H4 (cell line): Measurements from ENCODE around the gene FOXS1. TPM values are rescaled to one million over a fixed set of nuclear protein-coding genes. Genes with fewer than 3 reads are reported as not detected.

Source experiments
- DNase-seq: peaks from one replicate; pipeline ENCODE4 v3.0.0-alpha.2; 2015; ENCODE audit warnings: low spot score
- total RNA-seq: library from RNA; depleted of rRNA; stranded (reverse); fragments of >200 nt; shearing (Covaris generic); gene quantifications from 2 replicates; pipeline ENCODE4 v1.2.3, GENCODE V29; 2014; rRNA removed

Gene FOXS1
- 0.08 TPM in 1 of 2 replicates, not detected in the other for total RNA-seq

DNA sequence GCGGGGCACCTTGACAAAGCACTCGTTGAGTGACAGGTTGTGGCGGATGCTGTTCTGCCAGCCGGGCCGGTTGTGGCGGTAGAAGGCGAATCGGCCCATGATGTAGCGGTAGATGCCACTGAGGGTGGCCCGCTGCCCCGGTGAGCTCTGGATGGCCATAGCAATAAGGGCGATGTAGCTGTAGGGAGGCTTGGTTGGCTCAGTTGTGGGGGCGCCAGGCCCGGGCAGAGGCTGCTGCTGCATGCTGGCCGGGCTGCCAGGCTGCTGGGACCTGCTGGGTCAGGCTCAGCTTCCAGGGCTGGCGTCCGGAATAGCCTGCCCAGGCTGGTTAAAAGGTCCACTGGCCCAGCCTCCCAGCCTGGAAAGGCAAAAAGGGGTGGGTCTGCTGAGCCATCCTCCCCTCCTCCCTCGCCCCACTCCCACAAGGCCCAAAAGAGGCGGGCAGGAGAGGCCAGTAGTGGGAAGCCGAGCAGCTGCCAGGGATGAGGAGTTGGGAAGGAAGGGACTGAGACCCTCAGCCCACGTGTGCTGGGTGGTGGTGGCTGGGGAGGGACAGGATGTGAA, at the start of gene FOXS1:
Gene FOXS1, minus strand, starts transcription at position 305 of the 564 bp plus-strand sequence. Its CDS starts 62 bp downstream, at position 243.
- DNase-seq = no peak

DNA sequence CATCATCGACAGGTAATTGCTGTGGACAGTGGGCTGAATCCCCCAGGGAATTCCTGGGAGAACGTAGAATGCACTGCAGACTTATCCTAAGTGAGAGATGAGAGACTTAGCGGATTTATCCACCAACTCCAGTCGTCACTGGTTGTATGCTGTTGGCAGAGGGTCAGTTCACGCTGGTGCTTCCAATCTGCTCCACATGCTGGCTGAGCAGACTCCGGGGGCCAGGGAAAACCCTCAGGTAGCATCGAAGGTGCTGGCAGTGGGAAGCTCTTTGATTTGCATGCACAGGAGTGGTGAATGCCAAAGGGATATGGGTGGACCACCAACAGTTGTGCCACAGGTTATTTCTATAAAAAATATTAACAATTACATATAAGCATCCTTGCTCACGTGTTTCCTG, 45.2 kb upstream of the FOXS1 start:
- DNase-seq = no peak

DNA sequence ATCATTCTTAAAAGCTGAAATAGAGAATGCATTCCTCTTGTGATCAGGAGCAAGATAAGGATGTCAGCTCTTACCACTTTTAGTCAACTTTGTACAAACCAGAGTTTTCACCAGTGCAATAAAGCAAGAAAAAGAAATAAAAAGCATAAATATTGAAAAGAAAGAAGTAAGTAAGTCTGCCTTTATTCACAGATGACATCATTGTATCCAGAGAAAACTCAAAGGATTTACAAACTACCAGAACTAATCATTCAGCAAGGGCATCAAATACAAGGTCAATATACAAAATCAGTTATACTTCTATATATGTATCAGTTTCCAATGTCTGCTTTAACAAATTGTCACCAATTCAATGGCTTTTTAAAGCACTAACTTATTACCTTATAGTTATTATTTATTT, 38.4 kb upstream of the FOXS1 start:
- no peak for DNase-seq

DNA sequence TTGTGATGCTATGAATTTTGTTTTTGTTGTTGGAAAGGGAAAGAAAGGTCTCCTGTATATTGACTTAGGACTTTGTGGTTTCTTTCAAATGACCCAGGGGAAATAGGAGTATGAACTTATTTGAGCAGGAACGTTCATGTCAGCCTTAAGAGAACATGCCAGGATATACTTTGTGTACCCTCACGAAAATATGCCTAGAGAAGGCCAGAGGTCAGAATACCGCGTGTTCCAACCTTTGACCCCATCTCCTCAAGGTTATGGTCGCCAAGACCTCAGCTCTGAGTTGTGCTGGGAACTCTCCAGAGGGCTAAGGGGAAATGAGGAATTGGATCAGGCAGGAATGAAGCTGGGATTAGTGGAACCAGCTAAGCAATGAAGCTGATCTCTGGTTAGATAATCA, 36.5 kb upstream of the FOXS1 start:
- no peak for DNase-seq

DNA sequence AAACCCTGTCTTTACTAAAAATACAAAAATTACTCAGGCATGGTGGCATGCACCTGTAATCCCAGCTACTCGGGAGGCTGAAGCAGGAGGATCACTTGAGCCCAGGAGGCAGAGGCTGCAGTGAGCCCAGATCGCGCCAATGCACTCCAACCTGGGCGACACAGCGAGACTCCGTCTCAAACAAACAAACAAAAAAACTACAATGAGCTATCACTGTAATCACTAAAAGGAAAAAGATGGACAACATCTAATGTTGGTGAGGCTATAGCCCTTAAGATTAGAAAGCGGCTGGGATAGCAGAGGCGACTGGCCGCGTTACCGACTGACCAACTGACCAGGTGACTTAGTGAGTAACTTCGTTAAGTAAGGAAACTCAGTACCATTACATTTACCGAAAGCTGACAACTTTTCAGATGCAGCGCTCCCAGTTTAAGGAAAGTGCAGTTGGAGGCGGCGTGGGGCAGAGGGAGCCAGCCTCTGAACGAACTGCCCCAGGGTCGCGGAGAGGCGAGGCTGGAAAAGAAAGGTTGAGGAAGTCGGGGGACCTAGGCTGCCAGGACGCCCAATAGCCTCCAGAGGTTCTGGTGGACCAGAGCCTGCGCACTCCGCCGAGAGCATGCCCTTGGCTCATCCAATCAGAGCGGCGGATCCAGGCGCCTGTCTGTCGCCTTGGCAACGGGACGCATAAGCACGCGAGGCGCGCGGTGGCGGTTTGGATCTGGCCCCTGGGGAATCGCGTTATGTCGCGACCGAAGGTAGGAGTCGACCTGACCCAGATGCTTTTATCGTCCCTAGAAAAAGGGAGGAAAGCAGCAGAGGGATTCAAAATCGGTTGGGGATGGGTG, 34.0 kb upstream of the FOXS1 start:
- DNase-seq = peak; percentile 94

DNA sequence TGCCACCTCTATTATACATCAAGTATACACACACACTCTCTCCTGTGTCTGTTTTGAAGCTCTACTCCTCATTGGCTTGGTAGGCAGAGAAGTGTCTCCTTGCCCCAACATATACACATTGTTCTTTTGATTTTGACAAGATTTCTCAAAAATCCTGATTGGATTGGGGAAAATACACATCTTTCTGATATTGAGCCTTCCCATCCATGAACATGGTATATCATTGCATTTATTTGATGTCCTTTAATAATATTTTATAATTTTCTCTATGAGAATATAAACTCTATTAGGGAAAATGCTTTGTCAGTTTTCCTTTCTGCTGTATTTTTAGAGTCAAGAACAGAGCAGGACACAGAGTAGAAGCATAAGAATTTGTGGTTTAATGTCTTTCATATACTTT, 32.3 kb upstream of the FOXS1 start:
- DNase-seq = no peak

DNA sequence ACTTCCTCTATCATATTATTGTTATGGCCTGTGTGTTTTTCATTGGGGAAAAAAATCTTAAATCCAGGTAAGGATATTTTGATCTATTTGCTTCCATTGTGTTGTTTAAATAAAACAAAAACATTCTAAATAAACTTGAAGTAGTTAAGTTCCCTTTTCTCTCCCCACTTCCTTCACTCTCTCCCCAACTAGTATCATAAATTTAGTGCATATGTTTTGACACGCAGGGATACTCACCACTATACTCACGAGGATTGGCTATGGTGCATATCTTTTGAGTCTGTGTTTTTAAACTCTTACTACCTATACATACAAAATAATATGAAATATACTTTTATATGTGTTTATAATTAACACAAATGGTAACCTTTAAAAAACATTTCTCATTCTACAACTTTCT, 30.3 kb upstream of the FOXS1 start:
- DNase-seq = no peak

DNA sequence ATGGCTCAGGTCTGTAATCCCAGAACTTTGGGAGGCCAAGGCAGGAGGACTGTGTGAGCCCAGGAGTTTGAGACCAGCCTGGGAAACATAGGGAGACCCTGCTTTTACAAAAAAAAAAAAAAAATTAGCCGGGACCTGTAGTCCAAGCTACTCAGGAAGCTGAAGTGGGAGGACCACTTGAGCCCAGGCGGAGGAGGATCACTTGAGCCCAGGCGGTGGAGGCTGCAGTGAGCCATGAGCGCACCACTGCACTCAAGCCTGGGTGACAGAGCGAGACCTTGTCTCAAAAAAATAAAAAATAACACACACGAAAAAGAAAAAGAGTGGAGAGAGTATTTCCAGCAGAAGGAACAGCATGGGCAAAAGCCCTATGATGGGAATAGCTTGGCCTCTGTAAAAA, 27.0 kb upstream of the FOXS1 start:
- no peak for DNase-seq

DNA sequence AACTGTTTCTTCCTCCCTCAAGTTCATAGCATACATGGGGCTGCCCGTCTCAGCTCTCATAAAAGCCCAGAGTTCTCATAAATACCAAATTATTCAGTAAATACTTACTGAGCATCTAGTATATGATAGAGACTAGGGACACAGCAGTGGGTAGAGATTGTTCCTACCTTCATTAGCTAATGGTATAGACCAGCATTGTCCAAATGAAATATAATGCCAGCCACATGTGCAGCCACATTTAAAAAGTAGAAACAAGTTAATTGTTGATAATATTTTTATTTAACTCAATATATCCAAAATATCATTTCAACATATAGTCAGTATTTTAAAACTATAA, 26.2 kb upstream of the FOXS1 start:
- DNase-seq = no peak

DNA sequence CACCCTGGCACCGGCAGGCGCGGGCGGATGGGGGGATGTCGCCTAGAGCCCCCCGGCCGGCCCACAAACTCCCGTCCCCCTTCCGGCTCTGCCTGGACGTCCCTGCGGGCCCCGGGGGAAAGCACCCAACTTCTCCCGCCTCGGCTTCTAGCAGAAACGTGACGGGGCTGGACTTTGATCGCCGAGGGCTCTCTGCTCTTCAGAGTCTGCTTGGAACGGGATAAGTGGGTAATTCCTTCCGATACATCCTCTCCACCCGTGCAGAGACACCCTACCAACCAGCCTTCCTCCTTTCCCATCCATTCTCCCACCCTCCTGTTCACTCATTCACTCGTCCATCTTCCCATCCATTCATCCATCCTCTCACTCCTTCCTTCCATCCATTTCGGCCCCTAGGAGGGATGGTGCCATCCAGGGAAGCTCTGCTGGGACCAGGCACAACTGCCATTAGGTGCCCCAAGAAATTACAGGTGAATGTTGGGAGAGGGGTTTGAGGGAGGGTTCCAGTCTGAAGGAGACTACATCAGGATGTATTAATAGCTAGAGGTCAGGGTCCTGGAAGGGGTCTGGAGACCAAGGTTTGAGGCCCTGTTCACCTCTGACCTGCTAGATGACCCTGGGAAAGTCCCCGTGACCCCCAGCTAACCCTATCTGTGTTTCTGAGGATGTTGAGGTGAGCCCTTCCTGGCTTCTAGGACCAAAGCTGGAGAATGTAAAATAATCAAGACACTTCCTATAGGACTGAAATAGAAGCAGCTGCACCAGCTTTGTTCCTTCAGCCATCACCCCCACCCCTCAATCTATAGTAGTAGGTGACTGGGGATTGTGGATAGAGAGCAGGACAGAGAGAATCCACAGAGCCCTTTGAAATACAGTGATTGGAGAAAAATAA, 25.6 kb upstream of the FOXS1 start:
- DNase-seq = no peak

DNA sequence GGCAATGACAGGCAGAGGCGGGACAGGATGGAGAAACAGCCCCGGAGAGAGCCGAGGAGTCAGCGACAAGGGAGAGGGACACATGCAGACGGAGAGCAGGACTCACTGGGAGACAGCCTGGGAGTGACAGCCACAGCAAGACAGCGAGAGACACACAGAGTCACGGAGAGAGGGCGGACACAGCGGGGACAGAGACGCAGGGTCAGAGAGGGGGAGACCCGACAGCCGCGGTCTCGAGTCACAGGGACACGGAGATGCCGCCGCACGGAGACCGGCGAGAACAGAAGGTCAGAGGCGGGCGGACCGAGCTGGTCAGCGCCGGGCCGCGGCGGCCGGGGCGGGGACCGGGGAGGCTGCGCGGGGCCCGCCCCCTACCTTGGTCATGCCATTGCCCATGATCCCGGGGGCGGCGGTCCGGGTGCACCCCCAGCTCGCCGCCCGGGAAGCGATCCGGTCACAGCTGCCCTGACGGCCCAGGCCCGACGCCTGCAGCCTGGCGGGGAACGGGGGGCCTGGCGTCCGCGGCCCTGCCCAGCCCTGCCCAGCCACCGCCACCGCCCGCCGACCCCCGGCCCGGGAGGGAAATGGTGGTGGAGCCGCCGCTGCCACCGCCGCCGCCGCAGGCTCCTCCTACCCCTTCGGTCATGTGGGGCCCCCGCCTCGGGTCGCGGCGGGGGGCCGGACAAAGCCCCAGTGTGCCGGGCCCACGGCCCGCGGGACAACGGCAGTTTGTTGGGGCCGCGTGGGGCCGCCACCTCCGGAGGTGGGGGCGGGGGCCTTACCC, 24.7 kb upstream of the FOXS1 start, which contains the start of the genes DUSP15 and TTLL9:
Gene DUSP15, minus strand, starts transcription at position 586 of the 784 bp plus-strand sequence. Its CDS starts 190 bp downstream, at position 396.
Gene TTLL9, plus strand, starts transcription at position 693 of the 784 bp plus-strand sequence. CDS start 493 bp downstream, outside the sequence.
- no peak for DNase-seq

DNA sequence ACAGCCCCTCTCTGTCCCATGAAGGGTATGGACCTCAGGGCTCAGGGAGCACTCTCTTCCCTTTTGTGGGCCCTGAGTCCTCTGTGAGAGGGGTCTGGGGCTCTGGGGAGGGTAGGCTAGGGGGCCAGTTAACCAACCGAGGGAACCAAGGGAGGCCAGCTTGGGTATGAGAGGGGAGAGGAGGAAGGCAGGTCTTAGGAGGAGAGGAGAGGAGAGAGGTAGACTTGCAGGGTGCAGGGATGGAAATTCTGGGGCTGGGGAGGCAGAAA, 24.2 kb upstream of the FOXS1 start:
- DNase-seq = no peak

DNA sequence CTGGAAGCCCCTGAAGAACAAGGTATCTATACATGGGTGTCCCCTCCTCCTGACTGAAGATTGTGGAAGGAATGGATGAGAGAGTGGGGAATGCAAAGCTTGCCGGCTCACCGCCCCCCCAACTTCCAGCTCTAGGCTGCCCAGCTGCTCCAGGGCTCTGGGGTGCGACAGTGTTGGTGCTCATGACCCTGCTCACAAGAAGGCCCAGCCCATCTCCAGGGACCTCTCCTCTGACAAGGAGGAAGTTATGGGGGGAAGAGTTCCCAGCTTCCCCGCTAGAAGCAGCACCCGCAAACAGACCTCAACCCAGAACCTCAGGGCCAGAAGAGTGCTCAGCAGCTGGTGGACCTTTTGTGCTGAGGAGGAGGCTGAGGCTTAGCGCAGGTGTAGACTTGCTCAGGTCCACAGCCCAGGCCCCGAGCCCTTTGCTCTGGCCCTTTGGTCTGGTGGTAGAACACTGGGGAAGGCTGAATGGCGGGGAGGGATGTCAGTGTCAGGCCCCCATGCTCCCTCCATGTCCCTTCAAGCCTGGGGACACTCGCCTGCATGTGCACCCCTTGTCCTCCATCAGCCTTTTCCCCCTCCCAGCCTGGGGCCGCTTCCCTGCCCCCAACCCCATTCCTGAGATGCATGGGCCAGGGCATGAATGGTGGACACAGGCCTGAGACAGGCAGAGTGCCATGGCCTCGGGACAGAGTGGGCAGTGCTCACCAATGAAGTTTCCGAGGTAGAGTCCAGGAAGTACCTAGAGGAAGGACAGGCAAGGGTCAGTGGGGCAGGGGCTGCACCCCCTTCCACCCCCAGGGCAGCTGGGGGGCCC, 23.7 kb upstream of the FOXS1 start:
- DNase-seq = no peak

DNA sequence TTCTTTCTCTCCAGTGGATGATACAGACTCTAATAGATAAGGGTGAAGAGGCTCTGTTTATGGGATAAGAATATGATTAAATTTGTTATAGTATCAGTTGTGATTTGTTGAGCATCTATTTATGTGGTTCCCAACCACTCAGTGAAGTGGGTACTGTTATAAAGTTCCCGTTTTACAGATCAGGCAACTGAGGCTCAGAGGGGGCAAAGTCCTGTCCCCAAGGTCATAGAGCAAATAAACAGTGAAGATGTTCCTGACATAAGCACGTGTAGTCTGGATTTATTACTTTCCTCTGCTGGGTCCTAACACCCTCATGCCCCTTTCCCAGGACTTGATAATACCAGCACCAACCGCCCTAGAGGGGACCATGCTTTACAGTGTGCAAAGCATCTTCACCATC, 20.8 kb upstream of the FOXS1 start:
- DNase-seq = no peak

DNA sequence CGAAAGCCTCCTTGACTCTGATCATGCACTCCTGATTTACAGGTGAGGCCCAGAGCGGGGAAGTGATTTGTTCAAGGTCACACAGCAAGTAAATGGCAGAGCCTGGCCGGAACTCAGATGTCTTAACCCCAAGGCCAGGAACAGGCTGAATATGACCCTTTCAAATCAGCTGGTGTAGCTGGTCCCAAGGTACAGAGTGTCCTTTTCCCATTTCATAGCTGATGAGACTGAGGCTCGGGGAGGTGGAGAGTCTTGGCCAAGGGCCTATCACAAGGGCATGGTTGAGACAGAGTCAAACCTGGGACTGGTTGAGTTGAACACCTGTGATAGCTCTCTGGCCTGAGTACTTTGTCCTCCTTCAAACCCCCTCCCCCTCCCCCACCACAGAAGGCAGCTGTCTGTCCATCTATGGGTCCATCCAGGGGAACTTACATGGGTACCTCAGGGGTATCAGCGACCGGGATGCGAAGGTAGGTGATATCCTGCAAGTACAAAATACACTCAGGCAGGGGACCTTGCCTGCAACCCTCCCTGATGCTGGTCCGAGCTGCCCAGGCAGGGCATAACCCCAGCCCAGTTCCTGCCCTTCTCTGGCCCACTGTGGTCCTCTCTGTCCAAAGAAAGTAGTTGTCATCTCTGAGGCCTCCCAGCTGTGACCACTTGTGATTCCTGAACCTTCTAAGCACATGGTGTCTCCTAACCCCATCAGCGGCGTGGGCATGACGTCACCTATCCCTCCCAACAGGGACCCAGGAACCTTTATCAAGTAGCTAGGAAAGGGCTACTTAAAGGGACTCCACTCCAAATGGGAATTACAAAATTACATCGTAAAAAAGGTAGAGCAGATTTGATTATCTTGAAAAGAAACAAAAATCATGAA, 19.4 kb upstream of the FOXS1 start:
- DNase-seq = no peak

DNA sequence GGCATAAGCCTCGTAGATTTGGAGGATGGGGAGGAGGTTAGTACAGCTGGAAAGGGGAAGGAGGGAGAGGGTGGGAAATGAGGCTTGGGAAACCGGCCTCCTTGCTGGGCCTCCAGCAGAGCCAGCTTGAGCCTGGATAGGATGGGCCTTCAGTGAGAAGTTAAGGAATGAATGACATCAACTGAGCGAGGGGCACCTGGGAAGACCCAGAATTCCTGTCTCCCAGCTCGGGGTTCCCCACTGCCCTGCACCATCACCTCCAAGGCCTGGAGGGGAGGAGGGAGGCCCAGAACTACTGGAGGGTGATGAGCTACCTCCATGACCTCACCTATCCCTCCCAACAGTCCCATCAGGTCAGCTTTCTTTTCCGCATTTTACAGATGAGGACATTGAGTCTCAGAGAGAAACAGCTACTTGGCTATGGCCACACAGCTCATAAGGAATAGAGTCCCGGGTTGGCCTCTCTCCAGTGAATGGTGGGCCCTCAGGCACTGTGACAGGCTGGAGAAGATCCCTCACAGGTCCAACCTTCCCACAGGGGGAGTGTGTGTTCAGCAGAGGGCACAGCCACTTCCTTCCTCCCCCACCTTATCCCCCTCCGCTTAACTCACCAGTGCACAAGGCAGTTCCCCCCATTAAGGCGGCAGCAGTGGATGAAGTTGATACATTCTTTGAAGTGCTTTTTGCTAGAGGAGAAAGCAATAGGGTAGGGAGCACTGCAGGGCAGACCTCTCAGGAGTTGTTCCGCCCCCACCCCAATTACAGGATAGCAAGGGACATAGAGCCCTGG, 18.1 kb upstream of the FOXS1 start:
- no peak for DNase-seq

DNA sequence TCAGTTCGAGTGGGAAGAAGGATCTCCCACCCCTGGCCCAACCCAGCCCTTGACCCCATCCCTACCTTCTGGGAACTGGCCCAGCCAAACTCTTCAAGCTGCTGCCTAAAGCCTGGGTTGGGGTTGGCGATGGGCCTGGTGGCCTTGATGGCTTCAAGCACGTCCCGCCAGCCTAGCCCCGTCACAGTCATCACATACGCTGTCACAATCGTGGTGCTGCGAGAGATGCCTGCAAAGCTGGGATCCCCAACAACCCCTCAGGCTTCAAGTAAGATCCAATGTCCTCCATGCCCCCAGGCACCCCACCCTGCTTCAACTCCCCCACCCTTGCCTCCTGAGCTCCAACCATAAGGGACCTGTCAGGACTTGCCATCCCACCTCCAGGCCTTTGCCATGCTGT, 17.1 kb upstream of the FOXS1 start:
- no peak for DNase-seq

DNA sequence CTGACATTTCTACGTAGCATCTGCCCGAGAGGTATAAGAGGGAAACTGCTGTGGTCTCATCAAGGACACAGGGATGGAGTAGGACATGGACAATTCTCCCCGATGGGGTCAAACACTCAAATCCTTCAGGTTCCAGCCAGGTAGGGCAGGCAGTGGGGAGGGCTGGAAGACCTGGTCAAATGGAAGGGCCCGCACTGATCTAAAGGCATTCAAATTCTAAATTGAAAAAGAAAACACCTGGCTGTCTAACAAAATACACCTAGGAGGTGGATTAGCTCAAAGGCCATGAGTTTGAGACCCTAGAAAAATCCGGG, 16.7 kb upstream of the FOXS1 start:
- no peak for DNase-seq
